ENCODE measurements around the gene WDR88.

DNA sequence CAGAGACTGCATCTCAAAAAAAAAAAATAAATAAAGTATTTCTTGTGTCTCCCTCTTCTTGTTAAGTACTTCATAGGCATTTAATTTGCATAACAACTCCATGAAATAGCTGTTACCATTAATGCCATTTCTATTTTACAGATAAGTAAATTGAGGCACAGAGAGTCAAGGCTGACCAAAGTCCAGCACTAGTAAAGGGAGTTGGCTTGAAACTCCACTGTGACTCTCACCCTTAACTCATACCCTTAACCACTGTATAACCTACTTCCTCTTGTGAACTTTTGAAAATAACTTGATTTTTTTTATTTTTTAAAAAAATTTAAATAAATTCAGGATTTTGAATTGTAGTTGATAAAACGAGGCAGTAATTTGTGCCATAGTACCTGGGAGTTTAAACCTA lies 45.0 kb upstream of the WDR88 start:
- TF ChIP-seq GATA3 (IDR thresholded peaks at IDR 0.05; ENCODE audit: low read depth, low read length) (no peak), GATA2 (IDR thresholded peaks at IDR 0.05; ENCODE audit: low read depth, low read length) (no peak)
